GM19372 (cell line): ENCODE measurements around the gene USP30.
"Not testable (repeated sequence)": the region's sequence is repeated elsewhere in the genome, so short reads cannot be mapped to it uniquely, and the experiment has no call there.

ENCODE experiments used
- ATAC-seq: cut with Tn5 transposase; IDR thresholded peaks from one replicate; pipeline ENCODE4 v1.9.1; 2021; ENCODE audit warnings: mild to moderate bottlenecking, low read depth, moderate library complexity; ENCODE audit not compliant: unreplicated experiment

The USP30 gene

DNA sequence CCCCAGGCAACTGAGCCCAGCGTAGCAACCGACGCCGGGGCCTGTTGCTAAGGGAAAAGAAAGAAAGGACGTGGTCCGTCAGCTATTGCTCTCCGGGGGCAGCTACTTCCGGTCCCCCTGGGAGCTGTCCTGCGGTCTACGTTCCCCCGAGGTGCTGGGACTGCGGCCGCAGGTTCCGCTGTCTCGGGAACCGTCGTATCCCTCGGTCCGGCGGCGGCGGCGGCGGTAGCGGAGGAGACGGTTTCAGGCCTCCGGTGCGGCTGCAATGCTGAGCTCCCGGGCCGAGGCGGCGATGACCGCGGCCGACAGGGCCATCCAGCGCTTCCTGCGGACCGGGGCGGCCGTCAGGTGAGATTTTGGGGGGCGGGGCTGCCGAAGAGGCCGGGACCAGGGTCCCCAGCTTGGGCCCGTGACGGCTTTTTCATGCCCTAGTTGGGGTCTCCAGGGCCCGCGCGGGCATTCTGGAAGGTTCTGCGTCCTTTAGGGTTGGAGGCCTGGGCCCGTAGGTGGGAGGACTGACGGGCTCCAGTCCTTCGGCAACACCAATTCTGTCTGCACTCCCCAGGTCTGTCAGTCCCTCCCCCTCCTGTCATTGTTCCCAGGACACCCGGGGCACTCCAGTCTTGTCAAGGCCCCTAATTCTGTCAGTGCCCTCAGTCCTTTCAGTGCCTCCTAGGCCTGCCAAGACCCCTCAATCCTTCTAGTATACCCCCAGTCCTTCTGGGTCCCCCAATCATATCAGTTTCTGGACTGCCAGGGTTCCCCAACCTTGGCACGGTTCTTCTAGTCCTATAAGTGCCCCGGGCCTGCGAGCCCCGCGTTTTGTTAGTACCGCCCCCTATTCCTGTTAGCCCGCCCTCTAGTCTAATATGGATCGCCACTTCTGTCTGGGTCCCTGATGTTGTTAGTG, at the start of gene USP30:
USP30 (plus strand) TSS at position 163 of the 910 bp plus-strand sequence; CDS start at position 266, 103 bp downstream.
- ATAC-seq: peak; percentile 74

DNA sequence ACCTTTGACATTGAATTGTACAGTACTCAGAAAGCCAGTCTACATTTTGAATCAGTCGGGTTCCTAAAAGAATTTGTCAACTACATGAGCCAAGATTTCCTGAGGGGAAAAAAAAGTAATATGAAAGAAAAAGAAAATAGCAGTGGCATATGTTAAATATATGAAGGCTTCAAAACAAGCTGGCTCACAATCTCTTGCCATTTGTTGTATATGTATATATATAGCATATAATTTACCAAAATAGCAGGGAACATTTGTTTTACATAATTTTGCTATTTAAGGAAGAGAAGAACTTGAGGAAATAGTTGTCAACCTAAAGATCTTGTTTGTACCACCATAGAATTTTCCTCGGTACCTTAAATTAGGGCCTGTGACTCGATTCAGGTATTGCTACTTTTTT, 48.4 kb upstream of the USP30 start:
- no peak for ATAC-seq

- ATAC-seq: no peak
Observed at GRCh38 chr12:109009766-109010165, 42.6 kb upstream of the USP30 start.

DNA sequence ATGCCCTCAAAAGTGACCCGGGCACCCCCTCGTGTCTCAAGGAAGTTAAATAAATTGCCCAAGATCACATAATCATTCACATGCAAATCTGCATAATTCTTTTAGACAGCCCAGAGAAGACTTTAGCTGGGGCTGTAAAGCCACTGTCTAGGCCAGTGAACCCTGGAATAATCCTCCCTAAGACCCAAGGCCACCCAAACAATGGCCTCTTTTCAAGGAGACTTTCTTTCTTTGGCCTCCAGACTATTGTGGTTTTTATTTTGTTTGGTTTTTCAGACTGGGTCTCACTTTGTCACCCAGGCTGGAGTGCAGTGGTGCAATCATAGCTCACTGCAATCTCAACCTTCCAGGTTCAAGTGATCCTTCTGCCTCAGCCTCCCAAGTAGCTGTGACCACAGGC, 42.1 kb upstream of the USP30 start:
- ATAC-seq: no peak

DNA sequence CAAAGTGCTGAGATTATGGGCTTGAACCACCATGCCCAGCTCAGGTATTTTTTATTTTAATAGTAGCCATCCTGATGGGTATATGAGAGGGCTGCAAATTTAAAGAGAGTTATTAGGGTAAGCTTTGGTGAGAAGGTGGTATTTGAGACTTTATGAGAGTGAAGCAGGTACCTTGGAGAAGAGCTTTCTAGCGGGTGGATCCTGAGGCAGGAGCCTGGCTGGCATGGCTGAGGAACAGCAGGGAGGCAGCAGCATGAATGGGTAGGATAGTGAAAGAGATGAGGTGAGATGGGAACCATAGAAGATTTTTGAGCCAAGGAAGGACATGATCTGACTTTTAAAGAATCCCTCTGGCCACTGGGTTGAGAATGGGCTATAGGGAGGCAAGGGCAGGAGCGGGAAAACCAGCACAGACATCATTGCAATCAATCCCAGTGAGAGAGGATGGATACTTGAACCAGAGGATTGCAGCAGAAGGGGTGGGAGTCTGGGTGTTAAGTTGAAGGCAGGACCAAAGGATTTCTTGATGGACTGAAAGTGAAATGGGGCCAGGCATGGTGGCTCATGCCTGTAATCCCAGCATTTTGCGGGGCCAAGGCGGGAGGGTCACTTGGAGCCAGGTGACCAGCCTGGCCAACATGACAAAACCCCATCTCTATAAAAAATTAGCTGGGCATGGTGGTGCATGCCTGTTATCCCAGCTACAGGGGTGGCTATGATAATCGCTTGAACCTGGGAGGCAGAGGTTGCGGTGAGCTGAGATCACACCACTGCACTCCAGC, 37.2 kb upstream of the USP30 start:
- no peak for ATAC-seq

- ATAC-seq: no peak
Observed at GRCh38 chr12:109016016-109016415, 36.4 kb upstream of the USP30 start.

DNA sequence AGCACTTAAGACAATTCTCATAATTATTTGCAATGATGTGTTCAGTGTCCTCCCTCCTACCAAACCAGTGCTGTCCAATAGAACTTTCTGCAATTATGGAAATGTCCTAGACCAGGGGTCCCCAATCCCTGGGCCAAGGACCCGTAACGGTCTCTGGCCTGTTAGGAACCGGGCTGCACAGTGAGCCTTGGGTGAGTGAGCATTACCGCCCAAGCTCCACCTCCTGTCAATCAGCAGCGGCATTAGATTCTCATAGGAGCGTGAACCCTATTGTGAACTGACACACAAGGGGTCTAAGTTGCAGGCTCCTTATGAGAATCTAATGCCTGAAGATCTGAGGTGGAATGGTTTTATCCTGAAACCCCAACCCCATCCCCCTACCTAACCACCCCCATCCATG, 35.4 kb upstream of the USP30 start:
- ATAC-seq: no peak

- ATAC-seq: no peak
Observed at GRCh38 chr12:109018296-109018695, 34.1 kb upstream of the USP30 start.

GRCh38 chr12:109020146-109020795, 32.1 kb upstream of the USP30 start:
- no peak for ATAC-seq

DNA sequence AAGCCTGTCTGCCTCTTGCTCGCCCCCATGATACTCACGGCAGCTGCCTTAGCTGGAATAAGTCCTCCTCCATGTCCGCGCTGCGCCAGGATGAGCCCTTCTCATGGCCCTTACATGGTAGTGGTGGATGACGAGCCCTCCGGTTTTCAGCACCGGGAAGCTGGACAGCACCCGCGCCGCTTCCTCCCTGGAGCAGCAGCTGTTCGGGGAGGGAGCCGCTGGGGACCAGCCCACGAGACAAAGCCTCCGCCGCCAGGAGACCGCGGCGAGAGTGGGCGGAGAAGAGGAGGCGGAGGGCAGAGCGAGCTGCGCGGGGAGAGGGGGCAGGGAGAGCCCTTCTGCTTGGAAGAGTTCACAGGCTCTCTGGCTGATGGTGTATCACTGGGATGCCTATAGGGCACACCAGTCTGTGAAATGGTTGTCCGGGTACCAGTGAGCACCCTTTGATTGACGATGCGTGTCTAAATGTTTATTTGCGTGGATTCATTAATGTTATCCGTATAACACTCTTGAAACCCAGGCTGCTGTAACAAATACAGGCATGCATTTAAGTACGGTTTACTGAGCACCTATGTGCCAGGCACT, 31.5 kb upstream of the USP30 start, which contains the start of gene SVOP:
SVOP (minus strand) TSS at position 273 of the 585 bp plus-strand sequence; CDS start at position 73, 200 bp downstream.
- no peak for ATAC-seq

- no peak for ATAC-seq
Observed at GRCh38 chr12:109027767-109028166, 24.6 kb upstream of the USP30 start.

- ATAC-seq: not testable (repeated sequence)
Observed at GRCh38 chr12:109028624-109029023, 23.8 kb upstream of the USP30 start.

GRCh38 chr12:109029411-109029810, 23.0 kb upstream of the USP30 start:
- no peak for ATAC-seq

DNA sequence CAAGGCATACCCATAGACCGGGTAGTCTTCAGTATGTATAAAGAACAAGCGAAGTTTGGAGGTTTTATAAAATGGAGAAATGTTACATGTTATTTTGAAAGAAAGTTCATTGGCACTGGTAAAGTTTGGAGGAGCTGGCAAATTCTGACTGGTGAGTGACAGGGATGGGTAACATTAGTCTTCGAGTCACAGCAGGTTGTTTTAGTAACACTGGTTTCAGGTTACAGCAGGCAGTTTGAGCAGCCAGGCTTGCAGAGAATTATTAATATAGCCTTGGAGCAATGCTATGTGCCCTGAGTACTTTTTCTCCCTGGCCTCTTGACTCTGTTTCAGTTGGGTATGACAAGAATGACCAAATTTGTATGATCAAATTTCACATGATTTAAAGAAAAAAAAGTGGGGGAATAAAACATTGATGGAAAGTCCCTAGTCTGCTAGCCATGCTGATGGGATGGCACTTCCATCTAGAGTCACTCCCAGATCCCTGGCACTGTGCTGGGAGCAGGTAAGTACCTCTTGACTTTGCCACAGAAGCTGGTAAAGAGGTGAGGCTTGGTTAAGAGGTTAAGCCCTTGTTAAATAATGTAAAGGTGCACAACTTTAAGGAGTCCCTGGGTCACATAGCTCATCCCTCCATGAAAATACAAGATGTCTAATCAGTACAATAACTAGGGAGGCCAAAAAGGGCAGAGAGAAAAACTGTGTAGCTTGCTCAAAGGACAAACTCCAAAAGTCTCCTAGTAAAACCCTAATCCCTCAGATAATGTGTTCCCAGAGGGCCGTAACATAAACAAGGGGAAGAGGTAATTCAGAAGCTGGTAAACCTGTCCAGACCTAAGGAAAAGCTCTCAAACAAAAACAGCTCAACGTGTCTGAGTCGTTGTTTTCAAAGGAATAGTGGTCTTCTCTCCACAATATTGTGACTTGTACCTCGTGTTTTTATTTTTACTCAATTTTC, 18.9 kb upstream of the USP30 start:
- no peak for ATAC-seq

DNA sequence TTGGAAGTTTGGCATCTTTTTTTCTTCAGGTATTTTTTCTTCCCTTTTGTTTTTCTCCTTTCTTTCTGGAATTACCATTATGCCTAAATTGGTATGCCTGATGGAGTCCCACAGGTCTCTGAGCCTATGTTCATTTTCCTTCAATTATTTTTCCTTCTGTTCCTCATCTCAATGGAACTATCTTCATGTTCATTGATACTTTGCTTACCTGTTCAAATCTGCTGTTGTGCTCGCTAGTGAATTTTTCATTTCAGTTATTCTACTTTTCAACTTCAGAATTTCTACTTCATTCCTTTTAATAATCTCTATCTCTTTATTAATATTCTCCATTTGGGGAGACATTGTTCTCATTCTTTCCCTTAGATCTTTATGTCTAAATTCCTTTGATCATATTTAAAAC, 15.4 kb upstream of the USP30 start:
- ATAC-seq: no peak

GRCh38 chr12:109044241-109044640, 8.1 kb upstream of the USP30 start:
- no peak for ATAC-seq

DNA sequence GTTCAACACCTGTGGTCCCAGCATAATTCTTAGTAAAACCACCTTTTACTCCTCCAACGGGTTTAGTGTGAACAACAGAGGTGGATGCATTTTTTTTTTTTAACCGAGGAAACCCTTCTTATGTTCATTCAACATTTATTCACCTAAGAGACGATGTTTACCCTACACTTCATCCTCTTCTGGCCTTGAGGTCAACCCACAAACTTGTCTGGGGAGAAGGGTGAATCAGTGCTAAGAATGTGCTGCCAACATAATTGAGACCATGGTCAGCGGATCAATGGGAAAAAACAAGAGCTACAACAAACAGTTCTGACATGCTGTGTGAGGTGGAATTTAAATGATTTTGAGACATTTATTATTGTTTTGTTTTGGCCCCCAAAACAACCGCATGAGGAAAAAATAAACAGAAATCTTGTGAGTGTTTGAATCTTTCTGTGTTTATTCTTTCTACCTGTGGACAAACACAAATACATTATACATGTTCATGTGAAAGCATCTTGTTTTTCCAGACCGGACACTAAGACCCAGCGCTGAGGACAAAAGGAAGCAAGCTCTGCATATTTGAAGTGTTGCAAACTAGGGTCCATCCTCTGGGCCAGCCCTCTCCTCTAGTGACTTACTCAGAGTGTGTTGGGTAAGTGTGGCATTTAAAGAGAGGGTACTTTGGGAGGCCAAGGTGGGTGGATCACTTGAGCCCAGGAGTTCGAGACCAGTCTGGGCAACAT, 5.1 kb upstream of the USP30 start:
- no peak for ATAC-seq

DNA sequence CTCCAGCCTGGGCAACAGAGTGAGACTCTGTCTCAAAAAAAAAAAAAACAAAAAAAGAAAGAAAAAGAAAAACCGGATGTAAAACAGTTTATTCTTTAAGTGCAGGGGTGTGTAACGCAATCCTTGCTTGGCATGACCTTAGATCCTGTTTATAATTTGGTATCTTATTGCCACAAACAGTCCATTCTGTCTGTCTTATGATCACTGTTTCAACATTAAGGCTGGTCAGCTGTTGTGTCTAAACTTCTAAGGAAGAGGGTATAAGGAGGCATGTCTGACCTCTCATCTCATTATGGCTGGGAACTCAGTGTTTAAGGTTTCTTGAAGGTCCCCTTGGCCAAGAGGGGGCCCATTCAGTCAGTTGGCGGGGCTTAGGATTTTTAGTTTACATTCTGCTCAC, 3.7 kb upstream of the USP30 start:
- not testable (repeated sequence) for ATAC-seq

GRCh38 chr12:109049794-109050193, 2.6 kb upstream of the USP30 start:
- not testable (repeated sequence) for ATAC-seq
